Ishikawa (cell line): ENCODE results near the gene SYTL3.

Experiments used
- CEBPB ChIP-seq: IDR thresholded peaks from 2 replicates; pipeline ENCODE4 v1.6.1; 2012
- CREB1 ChIP-seq: IDR thresholded peaks from 2 replicates; pipeline ENCODE4 v1.6.1; 2012; ENCODE audit warnings: low read depth
- EGR1 ChIP-seq: IDR thresholded peaks from 2 replicates; pipeline ENCODE4 v1.6.1; 2012
- EP300 ChIP-seq: IDR thresholded peaks from 2 replicates; pipeline ENCODE4 v1.6.1; 2012; ENCODE audit warnings: borderline replicate concordance
- FOXM1 ChIP-seq: IDR thresholded peaks from 2 replicates; pipeline ENCODE4 v1.6.1; 2012; ENCODE audit warnings: low read depth, borderline replicate concordance
- MAX ChIP-seq: IDR thresholded peaks from 2 replicates; pipeline ENCODE4 v1.6.1; 2012
- NFIC ChIP-seq: IDR thresholded peaks from 2 replicates; pipeline ENCODE4 v1.6.1; 2012
- RAD21 ChIP-seq: IDR thresholded peaks from 2 replicates; pipeline ENCODE4 v1.6.1; 2012; ENCODE audit warnings: low read depth
- TAF1 ChIP-seq: IDR thresholded peaks from 2 replicates; pipeline ENCODE4 v1.6.1; 2012; ENCODE audit warnings: low read depth, mild to moderate bottlenecking
- TCF12 ChIP-seq: IDR thresholded peaks from 2 replicates; pipeline ENCODE4 v1.6.1; 2012; ENCODE audit warnings: low read depth
- TEAD4 ChIP-seq: IDR thresholded peaks from 2 replicates; pipeline ENCODE4 v1.6.1; 2012
- USF1 ChIP-seq: IDR thresholded peaks from 2 replicates; pipeline ENCODE4 v1.6.1; 2012
- YY1 ChIP-seq: IDR thresholded peaks from 2 replicates; pipeline ENCODE4 v1.6.1; 2012; ENCODE audit warnings: low read depth
- ZBTB7A ChIP-seq: IDR thresholded peaks from 2 replicates; pipeline ENCODE4 v1.6.1; 2012; ENCODE audit warnings: low read depth
- TF ChIP-seq, protein P1 (sequence below): IDR thresholded peaks from 2 replicates; pipeline ENCODE4 v1.6.1; 2012; ENCODE audit warnings: low read depth, mild to moderate bottlenecking

Gene SYTL3

DNA sequence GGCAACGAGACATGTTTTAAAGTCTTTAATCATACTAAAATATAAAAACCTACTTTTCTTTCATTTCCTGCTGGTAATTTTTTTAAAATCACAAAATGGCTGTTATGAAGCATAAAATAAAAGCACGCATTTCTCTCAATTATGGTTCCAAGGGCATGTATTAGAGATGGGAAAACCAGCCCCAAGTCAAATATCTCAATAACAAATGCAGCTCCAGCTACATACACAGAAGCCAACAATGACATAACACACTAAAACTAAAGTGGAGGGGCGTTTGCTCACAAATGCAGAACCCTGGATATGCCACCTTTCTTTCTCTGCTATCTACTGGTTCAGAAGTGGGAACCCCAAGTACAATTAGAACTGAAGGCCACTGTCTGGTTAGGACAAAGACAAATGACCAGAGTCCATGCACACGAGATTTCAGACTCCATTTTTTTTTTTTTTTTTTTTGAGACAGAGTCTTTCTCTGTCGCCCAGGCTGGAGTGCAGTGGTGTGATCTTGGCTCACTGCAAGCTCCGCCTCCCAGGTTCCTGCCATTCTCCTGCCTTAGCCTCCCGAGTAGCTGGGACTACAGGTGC is 141.5 kb downstream of the SYTL3 start:
- no peak for TF ChIP-seq MAX
- no peak for TF ChIP-seq ZBTB7A
- TF ChIP-seq, protein P1, sequence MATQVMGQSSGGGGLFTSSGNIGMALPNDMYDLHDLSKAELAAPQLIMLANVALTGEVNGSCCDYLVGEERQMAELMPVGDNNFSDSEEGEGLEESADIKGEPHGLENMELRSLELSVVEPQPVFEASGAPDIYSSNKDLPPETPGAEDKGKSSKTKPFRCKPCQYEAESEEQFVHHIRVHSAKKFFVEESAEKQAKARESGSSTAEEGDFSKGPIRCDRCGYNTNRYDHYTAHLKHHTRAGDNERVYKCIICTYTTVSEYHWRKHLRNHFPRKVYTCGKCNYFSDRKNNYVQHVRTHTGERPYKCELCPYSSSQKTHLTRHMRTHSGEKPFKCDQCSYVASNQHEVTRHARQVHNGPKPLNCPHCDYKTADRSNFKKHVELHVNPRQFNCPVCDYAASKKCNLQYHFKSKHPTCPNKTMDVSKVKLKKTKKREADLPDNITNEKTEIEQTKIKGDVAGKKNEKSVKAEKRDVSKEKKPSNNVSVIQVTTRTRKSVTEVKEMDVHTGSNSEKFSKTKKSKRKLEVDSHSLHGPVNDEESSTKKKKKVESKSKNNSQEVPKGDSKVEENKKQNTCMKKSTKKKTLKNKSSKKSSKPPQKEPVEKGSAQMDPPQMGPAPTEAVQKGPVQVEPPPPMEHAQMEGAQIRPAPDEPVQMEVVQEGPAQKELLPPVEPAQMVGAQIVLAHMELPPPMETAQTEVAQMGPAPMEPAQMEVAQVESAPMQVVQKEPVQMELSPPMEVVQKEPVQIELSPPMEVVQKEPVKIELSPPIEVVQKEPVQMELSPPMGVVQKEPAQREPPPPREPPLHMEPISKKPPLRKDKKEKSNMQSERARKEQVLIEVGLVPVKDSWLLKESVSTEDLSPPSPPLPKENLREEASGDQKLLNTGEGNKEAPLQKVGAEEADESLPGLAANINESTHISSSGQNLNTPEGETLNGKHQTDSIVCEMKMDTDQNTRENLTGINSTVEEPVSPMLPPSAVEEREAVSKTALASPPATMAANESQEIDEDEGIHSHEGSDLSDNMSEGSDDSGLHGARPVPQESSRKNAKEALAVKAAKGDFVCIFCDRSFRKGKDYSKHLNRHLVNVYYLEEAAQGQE = no peak
- TF ChIP-seq RAD21 = no peak
- TF ChIP-seq EP300 = no peak
- TF ChIP-seq TCF12 = no peak

GRCh38 chr6:158793432-158793831 is 143.6 kb downstream of the SYTL3 start:
- TF ChIP-seq RAD21 = peak; percentile 52
- no peak for TF ChIP-seq ZBTB7A
- no peak for TF ChIP-seq CREB1
- no peak for TF ChIP-seq USF1
- TF ChIP-seq YY1 = no peak
- TF ChIP-seq TEAD4 = no peak

DNA sequence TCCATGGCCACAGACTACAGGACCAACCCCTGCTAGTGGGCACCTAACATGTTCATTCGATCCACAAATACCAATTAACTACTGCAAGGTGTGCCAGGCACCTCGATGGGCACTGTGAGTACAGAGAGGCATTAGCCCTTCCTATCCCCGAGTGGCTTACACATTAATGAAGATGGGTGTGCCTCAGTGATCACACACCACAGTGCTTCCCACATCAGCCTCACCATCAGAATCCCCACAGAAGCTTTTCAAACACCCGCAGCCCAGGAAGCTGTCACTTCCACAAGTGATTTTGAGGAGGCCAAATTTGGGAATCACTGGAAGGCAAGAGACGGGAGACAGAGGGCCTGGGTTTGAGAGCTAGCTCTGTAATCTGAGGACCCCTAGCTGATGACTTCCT is 145.7 kb downstream of the SYTL3 start:
- TF ChIP-seq, protein P1 = no peak
- TF ChIP-seq RAD21 = no peak
- no peak for TF ChIP-seq CREB1
- no peak for TF ChIP-seq MAX
- TF ChIP-seq TCF12 = no peak
- TF ChIP-seq USF1 = no peak
- no peak for TF ChIP-seq TAF1
- no peak for TF ChIP-seq EGR1
- no peak for TF ChIP-seq EP300
- no peak for TF ChIP-seq TEAD4
- TF ChIP-seq NFIC = no peak
- no peak for TF ChIP-seq YY1
- TF ChIP-seq CEBPB = no peak
- TF ChIP-seq ZBTB7A = no peak
- no peak for TF ChIP-seq FOXM1

GRCh38 chr6:158796353-158796752 is 146.5 kb downstream of the SYTL3 start:
- TF ChIP-seq YY1 = no peak
- TF ChIP-seq CEBPB = no peak
- TF ChIP-seq TEAD4 = no peak

- TF ChIP-seq MAX = no peak
- TF ChIP-seq YY1 = no peak
Measured at GRCh38 chr6:158797331-158798310, 147.8 kb downstream of the SYTL3 start.

DNA sequence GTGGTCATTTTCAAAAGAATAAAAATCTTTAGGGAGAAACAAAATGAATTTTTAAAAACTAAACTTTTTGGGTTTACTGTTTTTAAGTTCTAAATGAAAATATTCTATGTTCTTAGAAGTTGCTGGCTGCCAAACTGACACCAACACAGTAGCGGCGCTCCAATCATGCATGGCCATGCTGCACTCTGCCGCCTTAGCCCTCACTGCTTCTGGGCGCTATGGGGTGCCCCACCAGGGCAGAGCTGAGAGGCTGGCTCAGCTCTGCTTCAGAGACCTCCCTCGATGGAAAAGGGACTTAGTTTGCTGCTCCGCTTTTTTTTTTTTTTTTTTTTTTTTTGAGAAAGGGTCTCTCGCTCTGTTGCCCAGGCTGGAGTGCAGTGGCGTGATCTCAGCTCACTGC is 148.5 kb downstream of the SYTL3 start:
- no peak for TF ChIP-seq YY1
- no peak for TF ChIP-seq TCF12
- no peak for TF ChIP-seq CEBPB
- TF ChIP-seq ZBTB7A = no peak
- TF ChIP-seq TEAD4 = no peak
- TF ChIP-seq TAF1 = no peak
- no peak for TF ChIP-seq FOXM1
- TF ChIP-seq NFIC = no peak
- TF ChIP-seq MAX = no peak
